ENCODE measurements around the gene TTLL5. TPM values are rescaled to one million over a fixed set of nuclear protein-coding genes. Genes with fewer than 3 reads are reported as not detected.
"Not testable (repeated sequence)": the region's sequence is repeated elsewhere in the genome, so short reads cannot be mapped to it uniquely, and the experiment has no call there.

Gene TTLL5
- polyA plus RNA-seq, 1 of the 3 experiments (the other 2 are of a cell fraction): 9.6 TPM

- TF ChIP-seq TCF12 (IDR thresholded peaks at IDR 0.05) (no peak), MXI1 (IDR thresholded peaks at IDR 0.05; ENCODE audit: low read depth, low read length) (no peak)
Observed at GRCh38 chr14:75685910-75686309, 24.9 kb downstream of the TTLL5 start (continued).

- no peak overlapping the region for H3K4me2 ChIP-seq
- no peak for TF ChIP-seq GATA2 (CRISPR knock-in tag; IDR thresholded peaks at IDR 0.05)
- no peak for TF ChIP-seq RCOR1 (IDR thresholded peaks at IDR 0.05; ENCODE audit: low read length)
- TF ChIP-seq EP300 (IDR thresholded peaks at IDR 0.05; ENCODE audit: borderline replicate concordance in 1 of 2, low read depth in 1 of 2, low read length in 1 of 2): no peak
- no peak for TF ChIP-seq SIN3A (IDR thresholded peaks at IDR 0.05; ENCODE audit: borderline replicate concordance, low read depth, low read length)
- no peak for TF ChIP-seq RXRA (IDR thresholded peaks at IDR 0.05; ENCODE audit: borderline replicate concordance, low read depth)
- no peaks in the 10 kb centered on the region for H3K27me3 ChIP-seq (ENCODE audit: insufficient read depth)
- H3K79me2 ChIP-seq (ENCODE audit: insufficient read depth): no peaks in the 10 kb centered on the region
- 89% methylated on average over 2 of the region's 2 CpGs for WGBS (ENCODE audit: low lambda C conversion rate)
- no peaks in the 10 kb centered on the region for H3K4me1 ChIP-seq (ENCODE audit: control insufficient read depth in 1 of 2, insufficient read depth in 2 of 2, low read depth in 1 of 2, low read length in 1 of 2)
- H3K27ac ChIP-seq (ENCODE audit: low read depth in 2 of 2, low read length in 1 of 2): no peak overlapping the region
- ChIA-PET CTCF (interaction anchor here (1.0 to 3.4 kb wide), 2 partner anchors 20 to 294 kb away, joined by 3 to 9 read pairs; no protein-coding TSS in a partner anchor), POLR2A (no interaction called here)
- H3K9ac ChIP-seq: no peak overlapping the region
- no peaks in the 10 kb centered on the region for H4K20me1 ChIP-seq (ENCODE audit: insufficient read depth)
- H2AFZ ChIP-seq (ENCODE audit: low read depth): no peak overlapping the region
- H3K9me2 ChIP-seq: no peaks in the 10 kb centered on the region
- H3F3A ChIP-seq (replicated peaks; ENCODE audit: insufficient read depth): no peaks in the 10 kb centered on the region
- peaks cover 38 to 40% of the 10 kb centered on the region in 2 experiments for H3K36me3 ChIP-seq (replicated peaks in 1 of 2; ENCODE audit: control insufficient read depth in 1 of 2, insufficient read depth in 2 of 2, low read length in 1 of 2)
- H3K9me3 ChIP-seq: no peaks in the 10 kb centered on the region
- no peak overlapping the region for H3K4me3 ChIP-seq (ENCODE audit: low read depth in 2 of 2, low read length in 1 of 2)
- no peak for DNase-seq
Observed at GRCh38 chr14:75689012-75689411, 28.0 kb downstream of the TTLL5 start.

GRCh38 chr14:75690010-75690409, 29.0 kb downstream of the TTLL5 start:
- Histone ChIP-seq H3K9ac (no peak overlapping the region), H3F3A (replicated peaks; ENCODE audit: insufficient read depth) (no peaks in the 10 kb centered on the region), H3K9me3 (no peaks in the 10 kb centered on the region), H3K36me3 (replicated peaks in 1 of 2; ENCODE audit: control insufficient read depth in 1 of 2, insufficient read depth in 2 of 2, low read length in 1 of 2) (peaks cover 33 to 40% of the 10 kb centered on the region in 2 experiments), H3K9me2 (no peaks in the 10 kb centered on the region), H4K20me1 (ENCODE audit: insufficient read depth) (no peaks in the 10 kb centered on the region), H3K4me3 (ENCODE audit: low read depth in 2 of 2, low read length in 1 of 2) (no peak overlapping the region), H3K4me1 (ENCODE audit: control insufficient read depth in 1 of 2, insufficient read depth in 2 of 2, low read depth in 1 of 2, low read length in 1 of 2) (no peaks in the 10 kb centered on the region), H3K4me2 (no peak overlapping the region), H3K27ac (ENCODE audit: low read depth in 2 of 2, low read length in 1 of 2) (no peak overlapping the region), H3K79me2 (ENCODE audit: insufficient read depth) (no peaks in the 10 kb centered on the region), H2AFZ (ENCODE audit: low read depth) (no peak overlapping the region), H3K27me3 (ENCODE audit: insufficient read depth) (no peaks in the 10 kb centered on the region)
- TF ChIP-seq GABPA (IDR thresholded peaks at IDR 0.05; ENCODE audit: low read depth) (no peak), TCF12 (IDR thresholded peaks at IDR 0.05) (no peak), EZH2phosphoT487 (IDR thresholded peaks at IDR 0.05; ENCODE audit: borderline replicate concordance, low read depth) (no peak), RXRA (IDR thresholded peaks at IDR 0.05; ENCODE audit: borderline replicate concordance, low read depth) (no peak), SIN3A (IDR thresholded peaks at IDR 0.05; ENCODE audit: borderline replicate concordance, low read depth, low read length) (no peak), NFIC (IDR thresholded peaks at IDR 0.05; ENCODE audit: borderline replicate concordance) (no peak)
- CTCF ChIA-PET: interaction anchor here (3.4 kb wide), 1 partner anchor 19 kb away, joined by 9 read pairs; no protein-coding TSS in a partner anchor
- POLR2A ChIA-PET: no interaction called here
- WGBS (ENCODE audit: low lambda C conversion rate): 95% methylated on average over 7 of the region's 7 CpGs
- no peak for DNase-seq

GRCh38 chr14:75695025-75695424, 34.0 kb downstream of the TTLL5 start:
- CTCF ChIA-PET: interaction anchor here (4.6 kb wide), 1 partner anchor 15 kb away, joined by 24 read pairs; no protein-coding TSS in a partner anchor

More at GRCh38 chr14:75695025-75695424, 34.0 kb downstream of the TTLL5 start:
- H3K4me1 ChIP-seq (ENCODE audit: control insufficient read depth in 1 of 2, insufficient read depth in 2 of 2, low read depth in 1 of 2, low read length in 1 of 2); H2AFZ ChIP-seq (ENCODE audit: low read depth); H3K4me2 ChIP-seq; H4K20me1 ChIP-seq (ENCODE audit: insufficient read depth); H3K9ac ChIP-seq; H3F3A ChIP-seq (replicated peaks; ENCODE audit: insufficient read depth); POLR2A ChIA-PET; H3K27ac ChIP-seq (ENCODE audit: low read depth in 2 of 2, low read length in 1 of 2); H3K27me3 ChIP-seq (ENCODE audit: insufficient read depth); DNase-seq; H3K9me3 ChIP-seq; H3K79me2 ChIP-seq (ENCODE audit: insufficient read depth); H3K9me2 ChIP-seq; H3K4me3 ChIP-seq (ENCODE audit: low read depth in 2 of 2, low read length in 1 of 2): not testable (repeated sequence)
- peaks cover 42 to 48% of the 10 kb centered on the region in 2 experiments for H3K36me3 ChIP-seq (replicated peaks in 1 of 2; ENCODE audit: control insufficient read depth in 1 of 2, insufficient read depth in 2 of 2, low read length in 1 of 2)
- WGBS (ENCODE audit: low lambda C conversion rate): 97% methylated on average over 6 of the region's 6 CpGs

Measured in SK-N-SH (cell line).